GM19351 (cell line): ENCODE data around the gene DIAPH2.
A peak's percentile ranks its signal among the peaks of the same experiment; 100 is the strongest.
"Not testable (repeated sequence)": the region's sequence is repeated elsewhere in the genome, so short reads cannot be mapped to it uniquely, and the experiment has no call there.

ENCODE experiments used
- ATAC-seq: cut with Tn5 transposase; IDR thresholded peaks from one replicate; pipeline ENCODE4 v1.9.1; 2021; ENCODE audit warnings: mild to moderate bottlenecking, moderate library complexity; ENCODE audit not compliant: unreplicated experiment

The DIAPH2 gene

DNA sequence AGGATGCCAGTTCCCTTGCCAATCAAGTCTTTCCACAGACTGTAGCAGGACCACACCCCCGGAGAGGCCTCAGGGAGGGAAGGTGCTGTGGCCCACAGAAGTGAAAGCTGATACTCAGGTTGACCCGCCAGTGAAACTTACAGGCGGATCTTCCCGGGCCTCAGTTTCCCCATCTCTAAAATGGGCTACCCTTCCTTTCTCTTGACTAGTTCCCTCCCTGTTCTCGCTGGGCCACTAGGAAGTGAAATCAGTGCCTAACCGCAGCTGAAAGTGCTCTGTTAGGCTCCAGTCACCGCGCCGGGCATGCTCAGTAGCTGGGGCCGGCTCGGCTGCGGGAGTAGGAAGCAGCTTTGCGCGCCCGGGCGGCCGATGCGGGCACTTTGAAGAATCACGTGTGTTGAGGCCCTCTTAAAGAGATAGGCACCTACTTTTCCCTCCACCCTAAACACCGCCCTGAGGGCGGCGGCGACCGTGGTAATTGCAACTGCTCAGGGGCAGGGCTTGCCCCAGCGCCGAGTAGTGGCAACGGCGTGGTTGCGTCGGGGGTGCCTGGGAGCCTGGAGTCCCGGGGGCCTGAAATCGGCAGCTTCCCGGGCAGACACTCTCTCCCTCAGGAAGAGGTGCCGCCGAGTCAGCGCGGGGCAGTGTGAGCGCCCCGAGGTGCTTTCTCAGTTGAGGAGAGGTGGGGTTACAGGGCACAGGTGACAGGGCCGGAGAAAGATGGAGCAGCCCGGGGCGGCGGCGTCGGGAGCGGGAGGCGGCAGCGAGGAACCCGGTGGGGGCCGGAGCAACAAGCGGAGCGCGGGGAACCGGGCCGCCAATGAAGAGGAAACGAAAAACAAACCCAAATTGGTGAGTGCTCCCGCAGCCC, at the start of gene DIAPH2:
DIAPH2 (plus strand) TSS at position 504 of the 871 bp plus-strand sequence.
- peak; percentile 76 for ATAC-seq

DNA sequence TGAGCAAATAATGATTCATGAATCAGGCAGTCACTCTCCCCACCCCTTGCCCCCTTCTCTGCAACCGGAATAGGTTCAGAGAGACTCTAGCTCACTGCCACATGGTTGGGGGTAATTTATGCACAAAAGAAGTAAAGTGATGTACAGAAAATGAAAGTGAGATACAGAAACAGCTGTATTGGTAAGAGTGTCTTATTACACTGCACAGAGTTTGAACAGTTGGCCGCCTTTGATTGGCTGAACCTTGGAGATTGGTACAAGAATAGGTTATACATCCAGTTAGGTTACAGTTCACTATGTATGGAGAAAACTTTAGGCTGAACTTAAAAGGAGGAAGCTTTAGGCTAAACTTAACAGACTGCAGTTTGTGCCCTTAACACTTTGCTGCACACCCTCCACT, 34.6 kb upstream of the DIAPH2 start:
- no peak for ATAC-seq

DNA sequence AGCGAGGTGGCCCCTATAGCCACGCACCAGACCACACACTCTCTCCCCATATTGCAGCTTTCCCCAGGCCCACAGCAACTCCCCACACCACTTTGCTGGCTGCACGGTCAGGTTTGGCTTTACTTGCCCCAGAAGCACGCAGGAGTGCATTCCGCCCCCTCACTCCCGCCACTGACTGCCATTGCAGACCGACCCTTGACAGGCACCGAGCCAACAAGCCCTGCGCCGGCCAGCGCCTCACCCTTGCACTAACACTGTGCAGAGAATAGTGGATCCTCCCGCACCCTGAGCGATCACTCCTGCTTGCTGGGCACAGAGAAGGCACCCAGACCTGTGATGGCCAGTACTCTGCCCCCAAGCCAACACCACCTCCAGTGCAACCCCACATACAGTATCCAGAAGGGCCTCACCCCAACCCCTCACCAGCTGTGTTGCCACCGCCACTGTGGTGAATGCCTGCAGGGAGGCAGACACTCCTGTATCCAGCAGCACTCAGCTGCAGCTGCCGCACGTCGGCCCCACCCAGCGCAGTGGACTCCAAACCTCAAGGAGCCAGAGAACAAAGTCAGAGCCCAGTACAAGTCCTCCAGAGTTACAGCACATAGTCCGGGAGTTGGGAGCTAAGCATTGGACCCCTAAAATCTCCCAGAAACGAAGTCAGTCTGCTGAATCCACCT, 28.6 kb upstream of the DIAPH2 start:
- no peak for ATAC-seq

DNA sequence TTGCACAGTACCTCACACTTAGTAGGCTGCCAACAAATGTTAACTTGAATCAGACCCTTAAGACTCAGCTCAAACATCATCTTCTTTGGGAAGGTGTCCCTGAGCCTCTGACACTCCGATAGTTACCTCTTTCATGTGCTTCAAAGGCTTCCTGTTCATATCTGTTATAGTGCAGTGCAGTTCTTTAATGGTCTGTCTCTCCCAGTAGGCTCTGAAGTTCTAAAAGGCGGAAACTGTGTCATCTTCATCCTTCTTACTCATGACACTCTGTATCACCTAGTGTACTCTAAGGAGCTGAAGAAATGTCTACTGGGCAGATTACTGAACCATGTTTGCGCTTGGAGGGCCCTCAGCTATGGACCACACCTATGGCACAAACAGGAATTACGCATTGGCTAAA, 2.1 kb upstream of the DIAPH2 start:
- ATAC-seq: no peak

DNA sequence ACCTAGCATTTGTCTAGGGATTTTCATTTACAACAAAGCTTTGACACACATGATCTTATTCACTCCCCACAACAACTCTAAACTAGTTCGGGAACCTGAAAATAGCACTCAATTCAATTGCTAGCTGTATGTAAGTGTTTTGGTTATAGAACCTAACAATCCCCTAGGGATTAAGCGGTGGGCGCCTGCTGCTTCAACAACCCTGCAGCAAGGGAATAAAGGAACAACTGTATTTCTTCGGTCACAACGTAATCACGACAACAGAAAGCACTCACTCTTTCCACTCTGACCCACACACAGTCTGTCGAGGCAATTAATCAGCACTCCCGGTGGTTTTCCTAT, 674 bp upstream of the DIAPH2 start:
- no peak for ATAC-seq

DNA sequence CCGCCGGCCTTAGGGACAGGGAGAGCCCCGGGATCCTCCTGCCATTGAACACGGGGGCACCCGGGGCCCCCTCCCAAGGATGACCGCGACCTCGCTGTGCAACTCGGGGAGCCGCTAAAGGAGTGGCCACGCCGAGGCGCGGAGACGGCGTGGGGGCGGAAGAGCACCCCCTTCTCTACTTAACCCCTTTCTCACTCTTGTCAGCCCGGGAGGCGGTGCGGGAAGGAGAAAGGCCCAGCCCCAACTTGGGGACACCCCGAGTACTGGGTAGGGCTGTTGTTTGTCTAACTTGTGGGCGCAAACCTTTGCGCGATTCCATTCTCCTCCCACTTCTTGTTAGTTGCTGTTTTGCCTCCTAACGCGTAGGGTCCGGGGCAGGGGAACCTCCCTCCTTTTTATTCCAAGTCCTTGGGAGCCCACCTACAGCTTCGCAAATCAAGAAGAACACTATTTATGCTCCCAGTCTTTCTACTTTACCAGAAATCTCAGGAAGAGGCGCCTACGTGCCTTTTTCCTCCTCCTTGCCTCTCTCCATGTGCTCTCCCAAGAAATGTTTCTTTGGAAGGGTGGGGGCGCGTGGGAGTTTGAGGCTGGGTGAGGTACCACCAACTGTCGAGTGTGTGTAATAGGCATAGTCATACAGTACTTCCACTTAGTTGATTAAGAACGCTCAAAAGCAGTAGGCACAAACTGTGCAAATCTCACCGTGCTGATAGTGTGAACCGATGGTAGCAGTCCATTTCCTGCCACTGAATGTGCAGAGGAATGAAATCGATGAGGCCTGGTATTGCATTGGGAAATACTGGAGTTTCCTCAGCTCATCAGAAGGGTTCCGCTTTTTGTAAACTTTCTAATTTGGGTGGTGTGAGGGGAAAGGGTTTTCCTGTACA, 813 bp downstream of the DIAPH2 start:
- peak; percentile 29 for ATAC-seq

DNA sequence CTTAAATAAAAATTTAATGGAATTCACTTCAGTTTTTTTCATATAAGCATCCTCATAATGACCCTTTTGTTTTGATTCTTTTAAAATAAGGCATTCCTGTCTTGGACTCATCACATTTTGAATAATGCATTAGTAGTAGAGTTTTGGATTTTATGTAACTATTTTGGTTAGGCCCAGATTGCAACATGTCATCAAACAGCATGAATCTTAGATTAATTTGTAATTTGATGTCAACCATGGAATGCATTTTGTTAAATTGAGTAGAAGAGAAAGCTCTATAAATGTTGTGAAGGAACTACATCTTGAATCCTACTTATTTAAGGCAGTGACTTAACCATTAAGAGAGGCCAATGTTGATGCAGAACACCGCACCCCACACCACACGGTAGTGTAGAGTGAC, 3.1 kb downstream of the DIAPH2 start:
- no peak for ATAC-seq

DNA sequence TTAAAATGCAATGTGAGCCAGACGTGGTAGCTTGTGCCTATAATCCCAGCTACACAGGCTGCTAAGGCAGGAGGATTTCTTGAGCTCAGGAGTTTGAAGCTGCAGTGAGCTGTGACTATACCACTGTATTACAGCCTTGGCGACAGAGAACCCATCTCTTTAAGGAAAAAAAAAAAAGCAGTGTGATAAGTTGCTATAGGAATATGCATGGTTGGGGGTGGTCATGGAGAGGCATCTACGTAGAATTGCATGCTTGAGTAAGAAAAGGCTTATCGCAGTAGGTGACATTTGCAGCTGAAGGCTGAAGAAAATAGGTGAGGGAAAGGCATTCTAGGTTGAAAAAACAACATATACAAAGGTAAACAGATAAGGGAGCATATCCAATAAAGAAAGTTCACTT, 4.1 kb downstream of the DIAPH2 start:
- no peak for ATAC-seq

DNA sequence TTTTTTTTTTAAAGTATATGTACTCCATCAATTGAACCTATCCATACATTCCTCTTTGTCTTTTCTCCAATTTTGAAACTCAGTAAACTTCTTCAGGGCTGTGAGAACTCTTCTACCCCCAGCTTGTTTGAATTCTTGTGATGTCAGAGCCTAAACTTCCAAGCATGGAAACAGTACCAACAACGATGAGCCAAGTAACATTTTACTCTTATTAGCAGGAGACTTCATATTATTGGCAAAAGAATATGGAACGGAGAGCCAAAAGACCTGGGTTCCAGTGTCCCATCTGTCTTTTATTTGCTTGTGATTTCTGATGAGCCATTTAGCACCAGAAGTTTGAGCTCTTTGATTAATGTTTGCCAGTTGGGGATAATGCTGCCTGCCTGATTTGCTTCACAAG, 5.3 kb downstream of the DIAPH2 start:
- no peak for ATAC-seq

DNA sequence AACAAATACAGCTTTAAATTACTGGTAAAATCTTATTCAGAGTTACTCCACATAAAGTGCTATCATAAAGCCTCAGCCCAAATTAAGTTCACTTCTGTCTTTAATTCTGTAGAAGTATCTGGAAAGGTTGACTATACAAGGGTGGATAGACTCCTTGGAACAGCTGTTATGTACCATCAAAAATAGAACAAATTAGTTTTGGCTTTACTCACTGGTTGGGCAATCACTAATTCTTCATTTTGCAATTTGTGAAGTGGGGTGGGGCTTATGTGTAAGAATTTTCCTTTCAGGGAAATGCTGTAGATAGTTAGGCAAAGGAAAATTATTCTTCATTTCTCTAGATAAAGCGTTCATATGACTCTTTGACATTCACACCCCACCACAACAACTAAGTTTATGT, 7.8 kb downstream of the DIAPH2 start:
- no peak for ATAC-seq

DNA sequence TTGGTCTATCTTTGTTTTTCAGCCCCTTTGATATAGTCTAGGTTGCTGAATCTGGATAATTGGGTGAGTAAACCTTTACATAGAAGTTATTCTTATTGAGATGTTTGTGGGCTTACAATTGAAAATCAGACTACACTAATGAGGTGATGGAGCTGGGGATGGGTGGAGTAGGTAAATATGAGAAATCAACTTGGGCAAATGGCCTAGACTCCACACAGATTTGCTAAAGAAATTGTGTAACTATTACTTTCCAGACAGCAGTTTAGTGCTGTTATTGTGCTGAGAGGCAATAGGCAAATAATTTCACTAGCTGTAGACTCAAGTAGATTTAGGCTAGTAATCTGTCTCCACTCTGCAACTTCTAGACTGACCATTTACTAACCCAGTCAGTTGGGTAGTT, 8.2 kb downstream of the DIAPH2 start:
- ATAC-seq: no peak

DNA sequence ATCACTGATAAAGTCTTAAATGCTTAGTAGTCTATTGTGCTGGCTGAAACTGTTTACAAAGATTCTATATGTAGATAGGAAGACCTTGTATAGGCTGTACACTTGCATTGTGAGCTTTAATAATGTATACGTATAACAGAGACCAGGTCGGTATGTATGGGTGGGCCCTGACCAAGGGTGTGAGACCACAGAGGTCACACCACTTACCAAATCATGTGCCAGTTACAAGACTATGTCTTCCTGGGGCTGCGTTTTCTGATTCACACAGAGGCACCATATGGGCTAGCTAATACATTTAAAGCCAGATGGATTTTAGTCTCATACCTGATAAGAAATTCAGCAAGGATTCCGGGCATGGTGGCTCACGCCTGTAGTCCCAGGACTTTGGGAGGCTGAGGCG, 8.8 kb downstream of the DIAPH2 start:
- no peak for ATAC-seq

DNA sequence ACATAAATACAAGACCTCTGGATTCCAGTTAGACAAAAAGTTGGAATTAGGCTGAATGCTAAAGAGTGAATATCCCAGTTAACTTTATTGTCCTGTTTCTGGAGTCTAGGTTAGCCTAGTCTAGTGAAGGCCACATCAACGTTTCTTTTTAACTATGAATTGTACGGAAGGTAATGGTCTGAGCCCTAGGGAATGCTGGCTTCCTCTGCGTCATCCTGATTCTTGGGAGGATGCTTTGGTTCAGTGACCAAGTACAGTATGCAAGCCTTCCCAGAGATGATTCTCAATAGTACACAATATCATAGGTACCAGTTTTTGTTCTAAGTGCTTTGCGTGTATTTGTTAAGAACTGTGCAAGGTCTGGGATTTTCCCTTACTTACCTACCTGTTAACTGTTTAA, 11.8 kb downstream of the DIAPH2 start:
- ATAC-seq: no peak

DNA sequence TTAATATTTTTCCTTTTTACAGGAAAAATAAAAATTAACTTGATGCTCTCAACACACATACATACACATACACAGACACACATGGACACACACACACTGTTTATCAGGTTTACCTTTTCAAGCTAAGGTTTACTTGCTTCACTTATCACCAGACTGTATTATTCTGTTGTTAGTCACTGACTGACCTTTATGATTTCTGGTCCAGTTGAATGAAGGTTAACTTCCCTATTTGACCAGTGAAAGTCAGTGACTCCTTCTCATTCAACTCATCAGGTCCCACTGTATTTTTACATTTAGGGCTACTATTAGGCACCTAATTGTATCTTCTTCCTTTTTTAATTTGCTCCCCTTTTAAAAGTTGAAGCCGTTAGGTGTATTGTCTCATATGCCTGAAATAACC, 16.0 kb downstream of the DIAPH2 start:
- ATAC-seq: no peak

DNA sequence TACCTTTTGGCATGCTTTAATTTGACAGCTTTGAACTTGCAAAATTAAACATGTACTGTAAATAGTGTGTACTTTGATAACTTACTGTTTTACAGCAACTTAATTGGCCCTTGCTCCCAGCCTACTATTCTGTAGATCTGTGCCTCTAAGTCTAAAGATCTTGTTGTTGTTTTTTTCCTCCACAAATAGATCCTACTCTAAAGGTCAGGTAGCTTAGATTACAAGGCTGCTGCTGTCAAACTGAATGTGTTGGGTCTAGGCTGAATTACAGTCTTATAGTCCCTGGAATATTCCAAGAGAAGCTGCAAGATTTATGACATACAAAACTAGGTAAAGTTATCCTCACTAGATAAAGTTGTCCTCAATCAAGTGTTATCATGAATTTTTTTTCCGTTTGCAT, 18.7 kb downstream of the DIAPH2 start:
- ATAC-seq: no peak

DNA sequence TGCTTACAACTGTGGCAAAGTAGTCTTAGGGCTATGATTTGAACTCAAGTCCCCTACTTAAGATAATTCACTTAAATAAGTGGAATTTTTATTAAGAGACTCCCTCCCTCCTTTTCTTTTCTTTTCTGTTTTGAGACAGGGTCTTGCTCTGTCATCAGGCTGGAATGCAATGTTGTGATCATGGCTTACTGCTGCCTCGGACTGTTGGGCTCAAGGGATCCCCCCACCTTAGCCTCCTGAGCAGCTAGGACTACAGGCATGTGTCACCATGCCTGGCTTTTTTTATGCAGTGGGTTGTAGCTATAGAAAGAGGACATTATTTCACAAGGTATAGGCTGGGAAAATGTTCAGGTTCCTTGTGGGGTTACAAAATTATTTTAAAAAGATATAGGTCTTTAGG, 19.2 kb downstream of the DIAPH2 start:
- ATAC-seq: no peak

DNA sequence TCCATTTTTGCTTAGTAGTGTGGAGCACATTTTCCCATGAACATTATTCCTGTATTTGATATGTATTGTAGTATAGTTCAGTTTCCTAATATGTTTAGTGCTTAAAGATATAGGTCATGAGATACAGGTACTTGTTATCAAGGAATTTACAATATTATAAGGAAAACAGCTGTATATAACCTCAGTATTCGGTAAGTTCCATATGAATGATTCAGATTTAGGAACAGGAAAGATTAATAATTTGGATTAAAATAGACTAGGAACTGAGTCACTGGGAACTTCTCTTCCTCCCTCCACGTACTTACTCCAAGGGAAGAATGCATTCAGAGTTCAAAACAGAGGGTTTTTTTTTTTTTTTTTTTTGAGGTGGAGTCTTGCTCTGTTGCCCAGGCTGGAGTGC, 20.0 kb downstream of the DIAPH2 start:
- ATAC-seq: no peak

DNA sequence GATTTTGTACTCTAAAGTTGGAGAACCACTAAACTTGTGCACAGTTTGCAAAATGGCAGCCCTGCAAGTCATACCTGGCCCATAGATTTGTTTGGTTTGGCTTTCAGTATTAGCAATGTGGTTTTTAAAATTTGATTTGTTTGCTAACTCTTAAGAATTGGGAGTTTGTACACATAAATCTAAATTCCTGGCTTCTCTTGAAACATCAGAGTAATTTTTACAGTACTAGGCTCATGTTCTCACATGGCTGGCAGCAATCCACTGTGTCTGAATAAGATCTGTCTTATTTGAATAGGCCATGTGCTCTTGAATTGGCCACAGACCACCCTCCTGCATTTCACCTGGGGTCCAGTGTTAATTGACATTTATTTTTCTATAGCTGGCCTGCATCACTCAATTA, 21.3 kb downstream of the DIAPH2 start:
- ATAC-seq: no peak

DNA sequence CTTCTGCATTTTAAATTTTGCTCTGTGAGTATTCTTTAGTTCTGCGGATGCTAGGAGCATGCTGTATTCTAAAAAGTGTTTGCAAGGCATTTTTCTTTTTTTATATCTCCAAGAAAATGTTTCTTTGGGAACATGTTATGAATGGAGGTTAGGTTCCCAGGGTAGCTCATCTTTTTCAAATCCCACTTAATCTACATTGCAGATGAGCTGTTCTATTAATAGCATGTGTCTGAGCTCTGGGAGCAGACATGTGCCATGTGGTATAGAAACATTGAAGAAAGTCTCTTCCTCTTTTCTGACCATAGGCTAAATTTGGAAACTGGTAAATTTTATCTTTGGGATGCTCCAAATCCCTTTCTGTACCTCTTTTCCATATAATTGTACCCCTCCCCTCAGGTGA, 23.2 kb downstream of the DIAPH2 start:
- ATAC-seq: no peak

DNA sequence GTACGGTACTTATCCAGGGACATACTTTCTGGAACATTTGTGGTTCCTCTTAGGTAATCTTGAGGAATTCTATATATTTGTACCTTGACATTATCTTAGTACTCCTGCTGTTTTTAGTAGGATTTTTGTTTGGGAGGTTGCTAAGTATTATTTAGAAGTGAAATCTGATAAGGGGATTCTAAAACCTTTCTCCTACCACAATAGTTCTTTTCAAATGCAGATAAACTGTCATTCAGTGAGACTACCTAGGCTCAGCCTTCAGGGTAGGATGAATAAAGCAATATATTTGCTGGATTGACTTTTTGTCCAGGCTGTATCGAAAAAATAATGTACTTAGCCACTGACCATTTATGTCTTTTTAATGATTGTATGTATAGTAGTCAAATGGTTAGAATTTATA, 25.4 kb downstream of the DIAPH2 start:
- no peak for ATAC-seq

DNA sequence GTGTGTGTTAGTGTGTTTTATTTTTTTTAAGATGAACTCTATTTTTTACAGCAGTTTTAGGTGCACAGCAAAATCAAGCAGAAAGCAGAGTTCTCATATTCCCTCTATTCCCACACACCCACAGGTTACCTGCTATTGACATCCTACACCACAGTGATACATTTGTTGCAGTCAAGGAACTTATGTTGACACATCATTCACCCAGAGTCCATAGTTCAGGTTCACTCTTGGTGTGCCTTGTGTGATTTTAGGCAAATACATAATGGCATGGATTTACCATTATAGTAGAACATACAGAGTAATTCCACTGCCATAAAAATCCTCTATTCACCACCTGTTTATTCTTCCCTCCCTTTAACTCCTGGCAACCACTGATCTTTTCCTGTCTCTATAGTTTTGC, 28.7 kb downstream of the DIAPH2 start:
- ATAC-seq: no peak

DNA sequence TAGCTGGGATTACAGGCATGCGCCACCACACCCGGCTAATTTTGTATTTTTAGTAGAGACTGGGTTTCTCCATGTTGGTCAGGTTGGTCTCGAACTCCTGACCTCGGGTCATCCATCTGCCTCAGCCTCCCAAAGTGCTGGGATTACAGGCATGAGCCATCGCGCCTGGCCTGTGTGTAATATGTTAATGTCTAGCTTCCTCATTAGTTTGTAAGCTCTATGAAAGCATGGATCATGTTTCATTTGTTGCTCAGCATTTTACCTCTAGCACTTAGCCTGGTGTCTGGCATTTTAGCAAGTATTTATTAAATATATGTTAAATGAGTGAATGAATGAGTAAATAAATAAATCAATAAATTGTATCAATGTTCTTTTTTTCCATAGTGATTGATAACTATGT, 29.8 kb downstream of the DIAPH2 start:
- ATAC-seq: not testable (repeated sequence)
